ENCODE measurements around the gene PPIL4. TPM values are rescaled to one million over a fixed set of nuclear protein-coding genes. Genes with fewer than 3 reads are reported as not detected.
A peak's percentile ranks its signal among the peaks of the same experiment; 100 is the strongest.

Gene PPIL4
- total RNA-seq, 1 experiment from 2014 or later: 43.9 TPM

GRCh38 chr6:149484733-149485700 is 60.8 kb downstream of the PPIL4 start, which contains the start of gene ZC3H12D:
Gene ZC3H12D, minus strand, starts transcription at chr6:149485014. Its CDS starts 10,471 bp downstream, at chr6:149474543.
- Histone ChIP-seq H3K4me1 (replicated peaks) (peaks cover 14% of the 10 kb centered on the region), H3K27me3 (replicated peaks) (no peaks in the 10 kb centered on the region), H3K4me3 (no peak within 1 kb of the TSS), H3K9me3 (replicated peaks) (no peaks in the 10 kb centered on the region), H3K27ac (no peak within 1 kb of the TSS), H3K36me3 (no peaks in the 10 kb centered on the region)
- DNase-seq (ENCODE audit: low read depth in 1 of 2, low spot score in 2 of 2): peak; percentile 57 to 65

- H3K27ac ChIP-seq: no peak overlapping the region
Measured at GRCh38 chr6:149483849-149484655, 61.8 kb downstream of the PPIL4 start.

GRCh38 chr6:149483334-149483725 is 62.5 kb downstream of the PPIL4 start:
- H3K36me3 ChIP-seq: no peaks in the 10 kb centered on the region
- H3K4me3 ChIP-seq: no peak overlapping the region
- DNase-seq (ENCODE audit: low read depth in 1 of 2, low spot score in 2 of 2): no peak

More at GRCh38 chr6:149483849-149484655, 61.8 kb downstream of the PPIL4 start:
- Histone ChIP-seq H3K4me1 (replicated peaks) (peaks cover 14% of the 10 kb centered on the region), H3K36me3 (no peaks in the 10 kb centered on the region), H3K27me3 (replicated peaks) (no peaks in the 10 kb centered on the region), H3K9me3 (replicated peaks) (no peaks in the 10 kb centered on the region), H3K4me3 (no peak overlapping the region)
- no peak for DNase-seq (ENCODE audit: low read depth in 1 of 2, low spot score in 2 of 2)

GRCh38 chr6:149482545-149483333 is 63.1 kb downstream of the PPIL4 start:
- DNase-seq (ENCODE audit: low read depth in 1 of 2, low spot score in 2 of 2): no peak
- no peaks in the 10 kb centered on the region for H3K27me3 ChIP-seq (replicated peaks)
- H3K36me3 ChIP-seq: no peaks in the 10 kb centered on the region
- H3K4me3 ChIP-seq: no peak overlapping the region
- peaks cover 14% of the 10 kb centered on the region for H3K4me1 ChIP-seq (replicated peaks)
- H3K9me3 ChIP-seq (replicated peaks): no peaks in the 10 kb centered on the region
- no peak overlapping the region for H3K27ac ChIP-seq

More at GRCh38 chr6:149483334-149483725, 62.5 kb downstream of the PPIL4 start:
- Histone ChIP-seq H3K27ac (no peak overlapping the region), H3K4me1 (replicated peaks) (peaks cover 14% of the 10 kb centered on the region), H3K9me3 (replicated peaks) (no peaks in the 10 kb centered on the region), H3K27me3 (replicated peaks) (no peaks in the 10 kb centered on the region)

- H3K4me1 ChIP-seq (replicated peaks): peaks cover 14% of the 10 kb centered on the region
- H3K4me3 ChIP-seq: no peak overlapping the region
- H3K36me3 ChIP-seq: no peaks in the 10 kb centered on the region
- H3K9me3 ChIP-seq (replicated peaks): no peaks in the 10 kb centered on the region
- no peak for DNase-seq (ENCODE audit: low read depth in 1 of 2, low spot score in 2 of 2)
- H3K27ac ChIP-seq: no peak overlapping the region
- no peaks in the 10 kb centered on the region for H3K27me3 ChIP-seq (replicated peaks)
Measured at GRCh38 chr6:149480502-149481280, 65.2 kb downstream of the PPIL4 start.

- DNase-seq (ENCODE audit: low read depth in 1 of 2, low spot score in 2 of 2): no peak
- no peak overlapping the region for H3K4me3 ChIP-seq
- no peaks in the 10 kb centered on the region for H3K27me3 ChIP-seq (replicated peaks)
- H3K4me1 ChIP-seq (replicated peaks): no peaks in the 10 kb centered on the region
- H3K27ac ChIP-seq: no peak overlapping the region
- no peaks in the 10 kb centered on the region for H3K9me3 ChIP-seq (replicated peaks)
- no peaks in the 10 kb centered on the region for H3K36me3 ChIP-seq
Measured at GRCh38 chr6:149478631-149479314, 67.1 kb downstream of the PPIL4 start.

- H3K4me3 ChIP-seq: no peak overlapping the region
- H3K27me3 ChIP-seq (replicated peaks): no peaks in the 10 kb centered on the region
- no peaks in the 10 kb centered on the region for H3K36me3 ChIP-seq
- no peak overlapping the region for H3K27ac ChIP-seq
- no peak for DNase-seq (ENCODE audit: low read depth in 1 of 2, low spot score in 2 of 2)
- no peaks in the 10 kb centered on the region for H3K9me3 ChIP-seq (replicated peaks)
- no peaks in the 10 kb centered on the region for H3K4me1 ChIP-seq (replicated peaks)
Measured at GRCh38 chr6:149477544-149477943, 68.3 kb downstream of the PPIL4 start.

- H3K27ac ChIP-seq: no peak overlapping the region
- H3K36me3 ChIP-seq: no peaks in the 10 kb centered on the region
- H3K4me1 ChIP-seq (replicated peaks): no peaks in the 10 kb centered on the region
- no peak overlapping the region for H3K4me3 ChIP-seq
- no peaks in the 10 kb centered on the region for H3K9me3 ChIP-seq (replicated peaks)
- no peak for DNase-seq (ENCODE audit: low read depth in 1 of 2, low spot score in 2 of 2)
- H3K27me3 ChIP-seq (replicated peaks): no peaks in the 10 kb centered on the region
Measured at GRCh38 chr6:149476789-149477455, 68.9 kb downstream of the PPIL4 start.

- DNase-seq (ENCODE audit: low read depth in 1 of 2, low spot score in 2 of 2): no peak
- Histone ChIP-seq H3K27me3 (replicated peaks) (no peaks in the 10 kb centered on the region), H3K4me1 (replicated peaks) (no peaks in the 10 kb centered on the region), H3K27ac (no peak overlapping the region), H3K9me3 (replicated peaks) (no peaks in the 10 kb centered on the region), H3K36me3 (no peaks in the 10 kb centered on the region), H3K4me3 (no peak overlapping the region)
Measured at GRCh38 chr6:149474108-149474935, 71.5 kb downstream of the PPIL4 start.

GRCh38 chr6:149473080-149474052 is 72.5 kb downstream of the PPIL4 start:
- Histone ChIP-seq H3K9me3 (replicated peaks) (no peaks in the 10 kb centered on the region), H3K4me1 (replicated peaks) (no peaks in the 10 kb centered on the region), H3K27me3 (replicated peaks) (no peaks in the 10 kb centered on the region), H3K27ac (no peak overlapping the region), H3K36me3 (no peaks in the 10 kb centered on the region), H3K4me3 (no peak overlapping the region)
- no peak for DNase-seq (ENCODE audit: low read depth in 1 of 2, low spot score in 2 of 2)
